Measurements from ENCODE around the gene MYNN.

DNA sequence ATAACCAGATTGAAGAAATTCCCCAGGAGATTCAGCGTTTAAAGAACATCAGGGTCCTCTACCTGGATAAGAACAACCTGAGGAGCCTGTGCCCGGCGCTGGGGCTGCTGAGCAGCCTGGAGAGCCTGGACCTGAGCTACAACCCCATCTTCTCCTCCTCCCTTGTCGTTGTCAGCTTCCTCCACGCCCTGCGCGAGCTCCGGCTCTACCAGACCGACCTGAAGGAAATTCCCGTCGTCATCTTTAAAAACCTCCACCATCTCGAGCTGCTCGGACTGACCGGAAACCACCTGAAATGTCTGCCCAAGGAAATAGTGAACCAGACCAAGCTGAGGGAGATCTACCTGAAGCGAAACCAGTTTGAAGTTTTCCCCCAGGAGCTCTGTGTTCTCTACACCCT is 48.9 kb downstream of the MYNN start:
- TF ChIP-seq, protein P1, sequence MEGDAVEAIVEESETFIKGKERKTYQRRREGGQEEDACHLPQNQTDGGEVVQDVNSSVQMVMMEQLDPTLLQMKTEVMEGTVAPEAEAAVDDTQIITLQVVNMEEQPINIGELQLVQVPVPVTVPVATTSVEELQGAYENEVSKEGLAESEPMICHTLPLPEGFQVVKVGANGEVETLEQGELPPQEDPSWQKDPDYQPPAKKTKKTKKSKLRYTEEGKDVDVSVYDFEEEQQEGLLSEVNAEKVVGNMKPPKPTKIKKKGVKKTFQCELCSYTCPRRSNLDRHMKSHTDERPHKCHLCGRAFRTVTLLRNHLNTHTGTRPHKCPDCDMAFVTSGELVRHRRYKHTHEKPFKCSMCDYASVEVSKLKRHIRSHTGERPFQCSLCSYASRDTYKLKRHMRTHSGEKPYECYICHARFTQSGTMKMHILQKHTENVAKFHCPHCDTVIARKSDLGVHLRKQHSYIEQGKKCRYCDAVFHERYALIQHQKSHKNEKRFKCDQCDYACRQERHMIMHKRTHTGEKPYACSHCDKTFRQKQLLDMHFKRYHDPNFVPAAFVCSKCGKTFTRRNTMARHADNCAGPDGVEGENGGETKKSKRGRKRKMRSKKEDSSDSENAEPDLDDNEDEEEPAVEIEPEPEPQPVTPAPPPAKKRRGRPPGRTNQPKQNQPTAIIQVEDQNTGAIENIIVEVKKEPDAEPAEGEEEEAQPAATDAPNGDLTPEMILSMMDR (conservative IDR thresholded peaks at IDR 0.05; ENCODE audit: low read depth, low read length): no peak
- TF ChIP-seq EZH2 (IDR thresholded peaks at IDR 0.05; ENCODE audit: low read length, unreplicated experiment): no peak
